ENCODE data around the gene DIPK1A. TPM values are rescaled to one million over a fixed set of nuclear protein-coding genes. Genes with fewer than 3 reads are reported as not detected.

The DIPK1A gene
- total RNA-seq, 1 donor from 2014 or later: 3.9 TPM

- no peak for TF ChIP-seq CTCF (IDR thresholded peaks at IDR 0.05; ENCODE audit: unreplicated experiment)
- H3K27me3 Mint-ChIP-seq (ENCODE audit: unreplicated experiment): no peaks in the 10 kb centered on the region
- DNase-seq (ENCODE audit: low spot score): no peak
- no peak overlapping the region for H3K27ac Mint-ChIP-seq (ENCODE audit: unreplicated experiment)
- H3K36me3 Mint-ChIP-seq (ENCODE audit: low read depth, unreplicated experiment): peaks cover 3% of the 10 kb centered on the region
- no peaks in the 10 kb centered on the region for H3K9me3 Mint-ChIP-seq (ENCODE audit: unreplicated experiment)
- H3K4me1 Mint-ChIP-seq (ENCODE audit: unreplicated experiment): no peaks in the 10 kb centered on the region
- no peak overlapping the region for H3K4me3 Mint-ChIP-seq (ENCODE audit: unreplicated experiment)
These were observed 115.4 kb downstream of the DIPK1A start for GRCh38 chr1:92845908-92846307.

- no peak for DNase-seq (ENCODE audit: low spot score)
- no peak overlapping the region for H3K27ac Mint-ChIP-seq (ENCODE audit: unreplicated experiment)
- no peaks in the 10 kb centered on the region for H3K4me1 Mint-ChIP-seq (ENCODE audit: unreplicated experiment)
- H3K36me3 Mint-ChIP-seq (ENCODE audit: low read depth, unreplicated experiment): peaks cover 12% of the 10 kb centered on the region
- no peaks in the 10 kb centered on the region for H3K27me3 Mint-ChIP-seq (ENCODE audit: unreplicated experiment)
- no peak for TF ChIP-seq CTCF (IDR thresholded peaks at IDR 0.05; ENCODE audit: unreplicated experiment)
- no peak overlapping the region for H3K4me3 Mint-ChIP-seq (ENCODE audit: unreplicated experiment)
- H3K9me3 Mint-ChIP-seq (ENCODE audit: unreplicated experiment): no peaks in the 10 kb centered on the region
These were observed 116.8 kb downstream of the DIPK1A start for GRCh38 chr1:92844439-92844838.

GRCh38 chr1:92843429-92844352 lies 117.6 kb downstream of the DIPK1A start:
- no peak overlapping the region for H3K4me3 Mint-ChIP-seq (ENCODE audit: unreplicated experiment)
- H3K27ac Mint-ChIP-seq (ENCODE audit: unreplicated experiment): no peak overlapping the region
- no peaks in the 10 kb centered on the region for H3K9me3 Mint-ChIP-seq (ENCODE audit: unreplicated experiment)
- TF ChIP-seq CTCF (IDR thresholded peaks at IDR 0.05; ENCODE audit: unreplicated experiment): no peak
- peaks cover 14% of the 10 kb centered on the region for H3K36me3 Mint-ChIP-seq (ENCODE audit: low read depth, unreplicated experiment)
- no peaks in the 10 kb centered on the region for H3K4me1 Mint-ChIP-seq (ENCODE audit: unreplicated experiment)
- no peak for DNase-seq (ENCODE audit: low spot score)
- no peaks in the 10 kb centered on the region for H3K27me3 Mint-ChIP-seq (ENCODE audit: unreplicated experiment)

GRCh38 chr1:92843046-92843423 lies 118.2 kb downstream of the DIPK1A start:
- no peak for TF ChIP-seq CTCF (IDR thresholded peaks at IDR 0.05; ENCODE audit: unreplicated experiment)
- DNase-seq (ENCODE audit: low spot score): no peak
- no peaks in the 10 kb centered on the region for H3K27me3 Mint-ChIP-seq (ENCODE audit: unreplicated experiment)
- peaks cover 14% of the 10 kb centered on the region for H3K36me3 Mint-ChIP-seq (ENCODE audit: low read depth, unreplicated experiment)
- H3K4me3 Mint-ChIP-seq (ENCODE audit: unreplicated experiment): no peak overlapping the region
- no peak overlapping the region for H3K27ac Mint-ChIP-seq (ENCODE audit: unreplicated experiment)
- H3K4me1 Mint-ChIP-seq (ENCODE audit: unreplicated experiment): peaks cover under 1% of the 10 kb centered on the region
- no peaks in the 10 kb centered on the region for H3K9me3 Mint-ChIP-seq (ENCODE audit: unreplicated experiment)

All from endothelial cell (in vitro differentiated cells).